Measurements from ENCODE around the gene KDM4F. TPM values are rescaled to one million over a fixed set of nuclear protein-coding genes. Genes with fewer than 3 reads are reported as not detected.

KDM4F gene
- total and polyA plus RNA-seq, 12 donors: not detected

DNA sequence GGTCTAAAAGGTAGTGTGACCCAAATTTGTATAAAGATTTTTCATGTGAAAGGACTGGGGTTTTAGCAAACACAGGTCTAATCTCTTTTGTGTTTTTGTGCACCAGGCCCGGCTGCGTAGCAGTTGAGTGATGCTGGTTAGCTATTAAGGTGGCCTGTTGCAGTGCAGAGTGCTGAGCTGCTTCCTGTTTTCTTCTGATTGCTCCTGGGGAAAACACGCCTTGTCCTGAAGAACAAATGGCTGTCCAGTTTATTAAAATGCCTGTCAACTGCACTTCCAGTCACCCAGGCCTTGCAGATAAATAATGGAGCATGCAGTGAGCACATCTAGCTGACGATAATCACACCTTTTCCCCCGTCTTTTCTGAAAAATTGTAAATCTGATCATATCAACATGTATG lies 19.3 kb downstream of the KDM4F start:
- peak; percentile 78 to 96 (median 90) for DNase-seq
- H3K27me3 ChIP-seq: no peaks in the 10 kb centered on the region
- peaks cover 0 to 18% of the 10 kb centered on the region in 2 donors for H3K4me1 ChIP-seq (replicated peaks in 1 of 2)
- H3K4me3 ChIP-seq: peak overlapping the region in 2 of 4 donors; percentile 78 to 99
- 1 to 3% (median 2%) methylated on average over 5 of the region's 5 CpGs for WGBS, 4 donors
- intact Hi-C loops (cut with DNase I): no loop called here
- H3K27ac ChIP-seq: peak overlapping the region in 4 of 5 donors; percentile 97 to 99 (median 98)
- no peaks in the 10 kb centered on the region for H3K36me3 ChIP-seq (replicated peaks in 1 of 2)
- H3K9me3 ChIP-seq (replicated peaks in 1 of 3): no peaks in the 10 kb centered on the region
- TF ChIP-seq POLR2A (IDR thresholded peaks at IDR 0.05) (peak; percentile 70 to 93), CTCF (IDR thresholded peaks at IDR 0.05) (no peak)

- Histone ChIP-seq H3K4me3 (no peak overlapping the region), H3K36me3 (replicated peaks in 1 of 2) (no peaks in the 10 kb centered on the region), H3K4me1 (replicated peaks in 1 of 2) (peaks cover 10 to 30% of the 10 kb centered on the region in 2 donors), H3K27ac (no peak overlapping the region), H3K27me3 (no peaks in the 10 kb centered on the region), H3K9me3 (replicated peaks in 1 of 3) (no peaks in the 10 kb centered on the region)
- TF ChIP-seq POLR2A (IDR thresholded peaks at IDR 0.05) (no peak), CTCF (IDR thresholded peaks at IDR 0.05) (no peak)
- 94 to 96% (median 95%) methylated on average over 1 of the region's 1 CpG for WGBS, 4 donors
- DNase-seq: no peak
- intact Hi-C loops (cut with DNase I): loop anchor here in 1 of 2 donors (5.0 kb wide), 1 partner anchor 77 kb away; no protein-coding TSS in a partner anchor
Measured at GRCh38 chr11:95070471-95070870, 21.2 kb downstream of the KDM4F start.

- Histone ChIP-seq H3K36me3 (replicated peaks in 1 of 2) (no peaks in the 10 kb centered on the region), H3K27me3 (no peaks in the 10 kb centered on the region), H3K4me3 (no peak overlapping the region), H3K27ac (no peak overlapping the region), H3K9me3 (replicated peaks in 1 of 3) (no peaks in the 10 kb centered on the region), H3K4me1 (replicated peaks in 1 of 2) (peaks cover 12 to 41% of the 10 kb centered on the region in 2 donors)
- DNase-seq: no peak
- intact Hi-C loops (cut with DNase I): loop anchor here in 1 of 2 donors (5.0 kb wide), 1 partner anchor 74 kb away; no protein-coding TSS in a partner anchor
- no peak for TF ChIP-seq CTCF (IDR thresholded peaks at IDR 0.05)
Measured at GRCh38 chr11:95072948-95073347, 23.7 kb downstream of the KDM4F start.

DNA sequence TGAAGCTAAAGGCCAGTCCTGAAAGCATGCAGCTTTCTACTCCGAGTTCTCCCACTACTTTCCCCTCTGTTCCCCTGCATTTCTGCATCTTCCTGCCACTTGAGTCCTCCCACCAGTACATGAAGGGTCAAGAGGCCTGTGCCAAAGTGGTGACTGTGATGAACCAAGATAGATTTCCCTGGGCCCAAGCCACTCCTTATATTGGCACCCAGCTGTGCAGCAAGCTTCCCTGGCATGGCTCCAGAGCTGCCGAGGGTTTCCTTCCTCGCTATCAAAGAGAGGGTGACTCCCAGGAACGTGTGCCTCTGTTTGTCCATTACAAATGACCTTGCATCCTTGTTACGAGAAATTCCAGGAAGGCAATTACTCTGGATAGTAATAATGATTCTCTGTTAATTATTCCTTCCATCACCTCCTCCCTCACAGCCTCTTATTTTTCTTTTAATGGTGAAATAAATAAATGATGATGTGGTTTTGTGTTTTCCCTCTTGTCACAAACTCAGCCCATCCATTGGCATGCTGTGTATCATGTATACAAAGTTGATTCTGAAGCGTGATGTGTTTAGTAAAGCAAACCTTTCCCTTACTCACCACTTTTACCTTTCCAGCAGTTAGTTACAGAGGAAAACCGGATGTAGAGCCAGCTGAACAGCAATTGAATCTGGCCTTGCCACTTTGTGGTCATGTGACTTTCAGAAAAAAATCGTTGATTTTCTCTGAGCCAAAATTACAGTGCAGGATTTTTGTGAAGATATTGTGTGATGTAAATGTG lies 25.8 kb downstream of the KDM4F start:
- H3K27me3 ChIP-seq: no peaks in the 10 kb centered on the region
- 20 to 27% (median 22%) methylated on average over 8 of the region's 8 CpGs for WGBS, 4 donors
- peak overlapping the region in 3 of 5 donors; percentile 13 to 64 (median 52) for H3K27ac ChIP-seq
- no peak for TF ChIP-seq POLR2A (IDR thresholded peaks at IDR 0.05)
- no peak for TF ChIP-seq CTCF (IDR thresholded peaks at IDR 0.05)
- H3K9me3 ChIP-seq (replicated peaks in 1 of 3): no peaks in the 10 kb centered on the region
- H3K4me1 ChIP-seq (replicated peaks in 1 of 2): peaks cover 12 to 28% of the 10 kb centered on the region in 2 donors
- intact Hi-C loops (cut with DNase I): loop anchor here in 1 of 2 donors (5.0 kb wide), 1 partner anchor 72 kb away; no protein-coding TSS in a partner anchor
- H3K4me3 ChIP-seq: no peak overlapping the region
- DNase-seq: peak; percentile 59 to 93 (median 90)
- H3K36me3 ChIP-seq (replicated peaks in 1 of 2): no peaks in the 10 kb centered on the region

Data from adrenal gland (tissue), 12 donors.